Femur (tissue), 1 donor: ENCODE results near the gene CLK1.

Source experiments
- DNase-seq: peaks from one replicate; pipeline ENCODE4 v3.0.0-alpha.2; 2017

CLK1 gene

GRCh38 chr2:200810998-200811332 lies 53.5 kb downstream of the CLK1 start:
- DNase-seq: no peak

- no peak for DNase-seq
Observed at GRCh38 chr2:200810252-200810997, 54.0 kb downstream of the CLK1 start.

GRCh38 chr2:200809506-200810251 lies 54.8 kb downstream of the CLK1 start:
- no peak for DNase-seq
